Kidney glomerular epithelial cell (primary cell): ENCODE data around the gene COL5A3.
"Not testable (repeated sequence)": the region's sequence is repeated elsewhere in the genome, so short reads cannot be mapped to it uniquely, and the experiment has no call there.

Experiments
- DNase-seq: peaks from one replicate; lab custom pipeline; 2025; lab: John Stamatoyannopoulos, UW

Gene COL5A3

GRCh38 chr19:9936326-9937000 is 73.8 kb downstream of the COL5A3 start, which contains the start of gene OLFM2:
Gene OLFM2, minus strand, starts transcription at chr19:9936515. Its CDS starts 149 bp downstream, at chr19:9936366.
- DNase-seq, result no peak

- no peak for DNase-seq
These were observed 74.6 kb downstream of the COL5A3 start for GRCh38 chr19:9935506-9936325.

GRCh38 chr19:9934132-9934950 is 76.0 kb downstream of the COL5A3 start:
- peak; percentile 34 for DNase-seq

- DNase-seq, result no peak
These were observed 77.5 kb downstream of the COL5A3 start for GRCh38 chr19:9932835-9933234.

GRCh38 chr19:9931629-9932028 is 78.7 kb downstream of the COL5A3 start:
- no peak for DNase-seq

GRCh38 chr19:9923440-9923839 is 86.9 kb downstream of the COL5A3 start:
- DNase-seq, result no peak

GRCh38 chr19:9922782-9923379 is 87.4 kb downstream of the COL5A3 start:
- not testable (repeated sequence) for DNase-seq

- peak; percentile 7 for DNase-seq
These were observed 93.0 kb downstream of the COL5A3 start for GRCh38 chr19:9917321-9917720.

GRCh38 chr19:9916719-9917118 is 93.6 kb downstream of the COL5A3 start:
- DNase-seq, result no peak

GRCh38 chr19:9914315-9915207 is 95.7 kb downstream of the COL5A3 start:
- peak; percentile 65 for DNase-seq

- DNase-seq, result no peak
These were observed 96.3 kb downstream of the COL5A3 start for GRCh38 chr19:9914001-9914314.

GRCh38 chr19:9913237-9914000 is 96.9 kb downstream of the COL5A3 start:
- DNase-seq, result no peak

- DNase-seq, result no peak
These were observed 97.6 kb downstream of the COL5A3 start for GRCh38 chr19:9912551-9913236.

GRCh38 chr19:9911524-9912185 is 98.6 kb downstream of the COL5A3 start:
- DNase-seq, result no peak

- DNase-seq, result no peak
These were observed 99.7 kb downstream of the COL5A3 start for GRCh38 chr19:9910625-9911024.
